Measurements from ENCODE around the gene TMEM108.

Gene TMEM108

GRCh38 chr3:133208184-133208583 is 170.0 kb downstream of the TMEM108 start:
- DNase-seq (ENCODE audit: low read depth, low spot score): no peak

GRCh38 chr3:133209871-133210550 is 171.8 kb downstream of the TMEM108 start:
- no peak for DNase-seq (ENCODE audit: low read depth, low spot score)
- H3K27ac ChIP-seq: no peak overlapping the region

More at GRCh38 chr3:133208184-133208583, 170.0 kb downstream of the TMEM108 start:
- H3K27ac ChIP-seq: no peak overlapping the region

- no peak for DNase-seq (ENCODE audit: low read depth, low spot score)
- no peak overlapping the region for H3K27ac ChIP-seq
Observed at GRCh38 chr3:133210656-133211055, 172.5 kb downstream of the TMEM108 start.

GRCh38 chr3:133211449-133211848 is 173.3 kb downstream of the TMEM108 start:
- DNase-seq (ENCODE audit: low read depth, low spot score): no peak
- no peak overlapping the region for H3K27ac ChIP-seq

GRCh38 chr3:133211856-133212255 is 173.7 kb downstream of the TMEM108 start:
- DNase-seq (ENCODE audit: low read depth, low spot score): no peak
- no peak overlapping the region for H3K27ac ChIP-seq

GRCh38 chr3:133213937-133214336 is 175.7 kb downstream of the TMEM108 start:
- no peak for DNase-seq (ENCODE audit: low read depth, low spot score)
- H3K27ac ChIP-seq: no peak overlapping the region

GRCh38 chr3:133227813-133228212 is 189.6 kb downstream of the TMEM108 start:
- H3K27ac ChIP-seq: no peak overlapping the region
- DNase-seq (ENCODE audit: low read depth, low spot score): no peak

- no peak for DNase-seq (ENCODE audit: low read depth, low spot score)
- no peak overlapping the region for H3K27ac ChIP-seq
Observed at GRCh38 chr3:133230195-133230594, 192.0 kb downstream of the TMEM108 start.

GRCh38 chr3:133236901-133237300 is 198.7 kb downstream of the TMEM108 start:
- DNase-seq (ENCODE audit: low read depth, low spot score): no peak
- no peak overlapping the region for H3K27ac ChIP-seq

- H3K27ac ChIP-seq: no peak overlapping the region
- no peak for DNase-seq (ENCODE audit: low read depth, low spot score)
Observed at GRCh38 chr3:133237380-133237779, 199.2 kb downstream of the TMEM108 start.

GRCh38 chr3:133238015-133238414 is 199.8 kb downstream of the TMEM108 start:
- DNase-seq (ENCODE audit: low read depth, low spot score): no peak
- H3K27ac ChIP-seq: no peak overlapping the region

- no peak for DNase-seq (ENCODE audit: low read depth, low spot score)
- H3K27ac ChIP-seq: no peak overlapping the region
Observed at GRCh38 chr3:133246119-133246518, 207.9 kb downstream of the TMEM108 start.

GRCh38 chr3:133246773-133247172 is 208.6 kb downstream of the TMEM108 start:
- no peak overlapping the region for H3K27ac ChIP-seq
- DNase-seq (ENCODE audit: low read depth, low spot score): no peak

- H3K27ac ChIP-seq: no peak overlapping the region
- no peak for DNase-seq (ENCODE audit: low read depth, low spot score)
Observed at GRCh38 chr3:133248389-133248788, 210.2 kb downstream of the TMEM108 start.

- no peak for DNase-seq (ENCODE audit: low read depth, low spot score)
- H3K27ac ChIP-seq: no peak overlapping the region
Observed at GRCh38 chr3:133249490-133249889, 211.3 kb downstream of the TMEM108 start.

GRCh38 chr3:133254151-133254550 is 216.0 kb downstream of the TMEM108 start:
- no peak overlapping the region for H3K27ac ChIP-seq
- no peak for DNase-seq (ENCODE audit: low read depth, low spot score)

GRCh38 chr3:133254716-133255115 is 216.5 kb downstream of the TMEM108 start:
- no peak for DNase-seq (ENCODE audit: low read depth, low spot score)
- no peak overlapping the region for H3K27ac ChIP-seq

GRCh38 chr3:133256787-133257483 is 218.7 kb downstream of the TMEM108 start:
- peak; percentile 10 for DNase-seq (ENCODE audit: low read depth, low spot score)

GRCh38 chr3:133258358-133258757 is 220.2 kb downstream of the TMEM108 start:
- no peak overlapping the region for H3K27ac ChIP-seq
- DNase-seq (ENCODE audit: low read depth, low spot score): no peak

More at GRCh38 chr3:133256787-133257483, 218.7 kb downstream of the TMEM108 start:
- H3K27ac ChIP-seq: no peak overlapping the region

- no peak overlapping the region for H3K27ac ChIP-seq
- DNase-seq (ENCODE audit: low read depth, low spot score): peak; percentile 27
Observed at GRCh38 chr3:133259767-133260166, 221.6 kb downstream of the TMEM108 start.

GRCh38 chr3:133262333-133262732 is 224.1 kb downstream of the TMEM108 start:
- H3K27ac ChIP-seq: no peak overlapping the region
- DNase-seq (ENCODE audit: low read depth, low spot score): no peak

GRCh38 chr3:133264920-133265319 is 226.7 kb downstream of the TMEM108 start:
- H3K27ac ChIP-seq: no peak overlapping the region
- DNase-seq (ENCODE audit: low read depth, low spot score): no peak
